Measurements from ENCODE around the gene ADRB1.

GRCh38 chr10:114053946-114054345 is 10.3 kb downstream of the ADRB1 start:
- TF ChIP-seq CTCF (IDR thresholded peaks at IDR 0.05) (no peak), POLR2A (IDR thresholded peaks at IDR 0.05) (no peak), POLR2AphosphoS5 (IDR thresholded peaks at IDR 0.05) (no peak)

Measured in breast epithelium (tissue), 3 donors.